Posterior cingulate gyrus (tissue), 11 donors: Measurements from ENCODE around the gene CIRBP.
"Not testable (repeated sequence)": the region's sequence is repeated elsewhere in the genome, so short reads cannot be mapped to it uniquely, and the experiment has no call there.

Experiments
- DNase-seq, 10 donors: peaks; one replicate each; pipeline versions ENCODE4 v3.0.0 to v3.0.0-alpha.2; 2020 to 2021; ENCODE audit warnings: mixed read lengths in 3 of 10
- intact Hi-C: fragments of 100-400 bp; cut with DNase I; formaldehyde crosslinking; loops from one replicate; pipeline ENCODE4 v1.15.1; 2023

Gene CIRBP

DNA sequence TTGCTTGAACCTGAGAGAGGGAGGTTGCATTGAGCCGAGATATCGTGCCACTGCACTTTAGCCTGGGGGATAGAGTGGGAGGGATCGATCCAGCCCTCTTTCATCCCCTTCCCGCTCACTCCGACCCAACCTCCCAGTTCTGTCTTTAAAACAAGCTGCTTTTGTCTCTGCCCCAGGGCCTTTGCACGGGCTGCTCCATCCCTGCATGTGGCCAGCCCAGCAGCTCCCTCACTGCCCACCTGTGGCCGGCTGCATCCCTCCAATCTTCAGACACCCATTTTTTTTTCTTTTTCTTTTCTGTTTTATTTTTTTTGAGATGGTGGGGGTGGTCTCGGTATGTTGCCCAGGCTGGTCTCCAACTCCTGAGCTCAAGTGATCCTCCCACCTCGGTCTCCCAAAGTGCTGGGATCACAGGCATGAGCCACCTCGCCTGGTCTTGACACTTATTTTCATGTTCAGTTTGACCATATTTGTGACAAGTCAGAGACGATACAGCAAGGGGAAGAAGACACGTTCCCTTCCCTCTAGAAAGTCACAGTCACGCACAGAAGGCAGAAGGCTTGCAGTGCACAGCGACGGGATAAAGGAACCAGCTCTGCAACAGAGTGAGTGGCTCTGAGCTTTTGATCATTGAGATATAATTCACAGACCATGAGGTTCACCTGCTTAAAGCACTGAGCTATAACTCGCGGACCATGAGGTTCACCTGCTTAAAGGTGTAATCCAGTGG lies 48.3 kb downstream of the CIRBP start:
- intact Hi-C loops = loop anchor here (5.0 kb wide), 1 partner anchor 35 kb away; a partner anchor contains a TSS
- no peak for DNase-seq

- intact Hi-C loops = loop anchor here (5.0 kb wide), 1 partner anchor 33 kb away; a partner anchor contains a TSS
- DNase-seq = no peak
These were observed 49.7 kb downstream of the CIRBP start for GRCh38 chr19:1318678-1319471.

DNA sequence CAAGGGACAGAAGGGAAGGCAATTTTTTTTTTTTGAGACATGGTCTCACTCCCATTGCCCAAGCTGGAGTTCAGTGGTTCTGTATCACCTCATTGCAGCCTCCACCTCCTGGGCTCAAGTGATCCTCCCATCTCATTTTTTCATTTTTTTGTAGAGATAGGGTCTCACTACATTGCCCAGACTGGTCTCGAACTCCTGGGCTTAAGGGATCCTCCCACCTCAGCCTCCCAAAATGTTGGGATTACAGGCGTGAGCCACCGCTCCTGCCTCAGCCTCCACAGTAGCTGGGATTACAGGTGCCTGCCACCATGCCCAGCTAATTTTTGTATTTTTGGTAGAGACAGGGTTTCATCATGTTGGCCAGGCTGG lies 51.1 kb downstream of the CIRBP start:
- intact Hi-C loops, DNase-seq: not testable (repeated sequence)

DNA sequence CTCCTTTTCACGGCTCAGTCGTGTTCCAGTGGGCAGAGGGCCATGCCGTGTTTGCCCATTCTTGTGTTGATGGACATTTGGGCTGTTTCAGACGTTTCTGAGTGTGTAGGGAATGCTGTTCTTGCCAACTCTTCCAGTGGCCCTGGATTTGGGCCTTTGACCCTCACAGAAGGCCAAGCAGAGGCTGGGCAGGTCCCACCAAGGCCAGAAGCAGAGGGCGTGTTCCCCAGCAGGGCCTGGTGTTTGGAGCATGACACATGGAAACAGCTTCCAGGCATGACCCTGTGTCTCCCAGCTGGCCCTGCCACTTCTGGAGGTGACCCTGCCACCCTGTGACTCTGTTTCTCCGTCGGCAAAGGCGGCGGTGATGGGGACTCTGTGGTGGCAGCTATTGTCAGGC lies 52.4 kb downstream of the CIRBP start:
- DNase-seq = no peak
- intact Hi-C loops = no loop called here

GRCh38 chr19:1322198-1322981 lies 53.3 kb downstream of the CIRBP start:
- DNase-seq = no peak
- intact Hi-C loops = no loop called here

GRCh38 chr19:1324249-1324805 lies 55.2 kb downstream of the CIRBP start:
- DNase-seq = no peak
- intact Hi-C loops = no loop called here
